A673 (cell line): ENCODE measurements around the gene NPW. TPM values are rescaled to one million over a fixed set of nuclear protein-coding genes. Genes with fewer than 3 reads are reported as not detected.

Experiments
- BruUV-seq: library from RNA; stranded (reverse); fragments of 400-500 nt; replicated peaks from 2 replicates; lab custom pipeline; 2021; lab: Mats Ljungman, UMichigan
- CTCF ChIA-PET: fragments of 300-600 bp; sonication (Branson Sonifier 250); formaldehyde crosslinking; loops from one replicate; lab custom pipeline; 2022; ENCODE audit warnings: antibody characterized with exemption; lab: Charles Lee
- POLR2A ChIA-PET: fragments of 300-600 bp; sonication (Branson Sonifier 250); formaldehyde crosslinking; loops from one replicate; lab custom pipeline; 2022; ENCODE audit warnings: antibody characterized with exemption; ENCODE audit not compliant: low non-redundant PET; lab: Charles Lee
- DNase-seq: peaks from one replicate; pipeline ENCODE4 v3.0.0-alpha.2; 2015; ENCODE audit warnings: low spot score
- H3K27ac ChIP-seq: fragments of 200-600 bp; sonication (generic); 2 replicates; pipeline ENCODE4 v1.5.1; 2016; ENCODE audit warnings: mixed run types, low read depth, mild to moderate bottlenecking, mixed read lengths, antibody characterized with exemption, low read length; ENCODE audit not compliant: poor library complexity, severe bottlenecking
- H3K27me3 ChIP-seq: fragments of 200-600 bp; sonication (generic); replicated peaks from 2 replicates; pipeline ENCODE4 v1.6.1; 2017; ENCODE audit warnings: mixed run types, low read depth, mild to moderate bottlenecking, mixed read lengths, antibody characterized with exemption, low read length; ENCODE audit not compliant: insufficient read depth, poor library complexity
- H3K36me3 ChIP-seq: fragments of 200-600 bp; sonication (generic); 2 replicates; pipeline ENCODE4 v1.6.1; 2016; ENCODE audit warnings: mixed run types, mild to moderate bottlenecking, mixed read lengths, antibody characterized with exemption, low read length; ENCODE audit not compliant: insufficient read depth, poor library complexity, severe bottlenecking
- H3K4me1 ChIP-seq: fragments of 200-600 bp; sonication (generic); 2 replicates; pipeline ENCODE4 v1.6.1; 2017; ENCODE audit warnings: mixed run types, mild to moderate bottlenecking, mixed read lengths, antibody characterized with exemption, low read length; ENCODE audit not compliant: insufficient read depth, poor library complexity, severe bottlenecking
- H3K4me3 ChIP-seq: fragments of 200-600 bp; sonication (generic); 2 replicates; pipeline ENCODE4 v1.5.1; 2016; ENCODE audit warnings: low read depth, mixed run types, mild to moderate bottlenecking, mixed read lengths, low read length; ENCODE audit not compliant: poor library complexity, severe bottlenecking
- H3K9me3 ChIP-seq: fragments of 200-600 bp; sonication (generic); 2 replicates; pipeline ENCODE4 v1.6.1; 2016; ENCODE audit warnings: mixed run types, low read depth, mild to moderate bottlenecking, mixed read lengths, antibody characterized with exemption, low read length; ENCODE audit not compliant: poor library complexity, severe bottlenecking
- EZH2 ChIP-seq: fragments of 200-600 bp; sonication (generic); IDR thresholded peaks from 2 replicates; pipeline ENCODE4 v1.6.1; 2017; ENCODE audit warnings: borderline replicate concordance, low read depth, mild to moderate bottlenecking, mixed read lengths, antibody characterized with exemption, low read length; ENCODE audit not compliant: poor library complexity, severe bottlenecking
- intact Hi-C: fragments of 100-400 bp; cut with micrococcal nuclease; formaldehyde crosslinking; loops from one replicate; pipeline ENCODE4 v1.10.0; 2022; ENCODE audit not compliant: unreplicated experiment
- total RNA-seq: library from RNA; stranded (reverse); gene quantifications from 2 replicates; pipeline ENCODE4 v1.2.3, GENCODE V29; 2021
- TF ChIP-seq, protein P1 (sequence below): fragments of 300-800, 200-600 bp; sonication (generic); conservative IDR thresholded peaks from 2 replicates; pipeline ENCODE4 v1.5.1; 2017; ENCODE audit warnings: low read depth, mild to moderate bottlenecking, antibody characterized with exemption, low read length, moderate library complexity, mixed read lengths

NPW gene
- total RNA-seq, 1 experiment from 2014 or later = 96.5 TPM

DNA sequence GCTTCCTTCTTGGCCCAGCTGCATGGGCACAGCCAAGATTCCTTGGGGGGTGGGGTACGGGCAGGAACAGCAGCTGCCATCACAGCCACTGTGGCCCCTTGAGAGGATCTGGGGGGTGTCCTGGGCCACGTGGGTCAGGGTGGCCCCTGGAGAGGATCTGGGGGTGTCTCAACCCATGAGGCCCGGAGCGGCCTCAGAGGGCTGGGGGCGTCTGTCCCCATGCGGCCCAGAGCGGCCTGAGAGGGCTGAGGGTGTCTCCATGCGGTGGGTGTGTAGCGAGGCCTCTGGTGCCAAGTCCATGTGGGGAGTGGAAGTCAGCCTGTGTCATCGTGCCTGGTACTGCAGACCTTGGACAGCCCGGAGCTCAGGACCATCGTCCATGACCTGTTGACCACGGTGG is 41.9 kb downstream of the NPW start:
- ChIA-PET POLR2A (no interaction called here), CTCF (no interaction called here)
- BruUV-seq = no TSS peak
- no peak overlapping the region for H3K27ac ChIP-seq
- H3K36me3 ChIP-seq = peaks cover 7% of the 10 kb centered on the region
- intact Hi-C loops = no loop called here
- no peak overlapping the region for H3K4me3 ChIP-seq
- no peak for DNase-seq
- no peaks in the 10 kb centered on the region for H3K4me1 ChIP-seq
- TF ChIP-seq EZH2 = no peak
- TF ChIP-seq, protein P1, sequence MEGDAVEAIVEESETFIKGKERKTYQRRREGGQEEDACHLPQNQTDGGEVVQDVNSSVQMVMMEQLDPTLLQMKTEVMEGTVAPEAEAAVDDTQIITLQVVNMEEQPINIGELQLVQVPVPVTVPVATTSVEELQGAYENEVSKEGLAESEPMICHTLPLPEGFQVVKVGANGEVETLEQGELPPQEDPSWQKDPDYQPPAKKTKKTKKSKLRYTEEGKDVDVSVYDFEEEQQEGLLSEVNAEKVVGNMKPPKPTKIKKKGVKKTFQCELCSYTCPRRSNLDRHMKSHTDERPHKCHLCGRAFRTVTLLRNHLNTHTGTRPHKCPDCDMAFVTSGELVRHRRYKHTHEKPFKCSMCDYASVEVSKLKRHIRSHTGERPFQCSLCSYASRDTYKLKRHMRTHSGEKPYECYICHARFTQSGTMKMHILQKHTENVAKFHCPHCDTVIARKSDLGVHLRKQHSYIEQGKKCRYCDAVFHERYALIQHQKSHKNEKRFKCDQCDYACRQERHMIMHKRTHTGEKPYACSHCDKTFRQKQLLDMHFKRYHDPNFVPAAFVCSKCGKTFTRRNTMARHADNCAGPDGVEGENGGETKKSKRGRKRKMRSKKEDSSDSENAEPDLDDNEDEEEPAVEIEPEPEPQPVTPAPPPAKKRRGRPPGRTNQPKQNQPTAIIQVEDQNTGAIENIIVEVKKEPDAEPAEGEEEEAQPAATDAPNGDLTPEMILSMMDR = no peak
- H3K27me3 ChIP-seq = no peaks in the 10 kb centered on the region
- H3K9me3 ChIP-seq = no peaks in the 10 kb centered on the region

DNA sequence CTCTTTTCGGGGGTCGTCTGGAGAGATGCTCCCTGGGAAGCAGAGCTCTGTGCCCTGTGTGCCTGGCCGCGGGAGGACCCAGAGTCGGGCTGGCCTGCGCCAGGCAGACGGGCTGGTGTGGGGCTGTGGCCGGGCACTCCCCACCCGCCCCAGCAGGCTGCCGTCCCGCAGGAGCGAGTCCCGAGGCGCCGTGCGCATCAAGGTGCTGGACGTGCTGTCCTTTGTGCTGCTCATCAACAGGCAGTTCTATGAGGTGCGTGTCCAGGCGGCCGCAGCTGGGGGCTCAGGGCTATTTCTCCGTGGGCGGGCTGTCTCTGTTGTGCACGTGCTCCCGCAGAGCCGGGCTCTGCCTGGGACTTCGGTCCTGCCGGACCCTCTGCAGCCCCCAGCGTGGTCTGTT is 43.2 kb downstream of the NPW start:
- H3K27ac ChIP-seq = no peak overlapping the region
- no peak for DNase-seq
- TF ChIP-seq EZH2 = no peak
- TF ChIP-seq, protein P1 = no peak
- H3K9me3 ChIP-seq = no peaks in the 10 kb centered on the region
- H3K4me1 ChIP-seq = no peaks in the 10 kb centered on the region
- intact Hi-C loops = no loop called here
- no peaks in the 10 kb centered on the region for H3K27me3 ChIP-seq
- H3K4me3 ChIP-seq = no peak overlapping the region
- ChIA-PET POLR2A (no interaction called here), CTCF (no interaction called here)
- H3K36me3 ChIP-seq = peaks cover 8% of the 10 kb centered on the region
- no TSS peak for BruUV-seq

DNA sequence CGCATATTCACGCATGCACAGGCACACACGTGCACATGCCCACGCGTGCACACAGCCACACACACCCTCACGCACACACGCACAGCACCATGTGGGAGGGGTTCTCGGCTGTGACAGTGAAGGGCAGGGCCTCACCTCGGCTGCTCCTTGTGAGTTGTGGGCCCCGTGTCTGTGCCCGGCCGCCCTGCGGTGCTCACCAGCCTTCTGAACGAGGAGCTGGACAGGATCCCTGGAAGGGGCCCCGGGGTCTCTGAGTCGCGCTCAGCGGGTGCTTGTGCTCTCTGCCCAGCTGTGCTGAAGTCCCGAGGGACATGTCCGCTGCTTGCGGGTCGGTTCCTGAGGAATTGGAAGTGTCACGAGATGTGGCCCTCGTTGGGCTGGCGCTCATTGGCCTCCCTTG is 44.3 kb downstream of the NPW start:
- no TSS peak for BruUV-seq
- POLR2A ChIA-PET = no interaction called here
- CTCF ChIA-PET = no interaction called here
- H3K36me3 ChIP-seq = peaks cover 8% of the 10 kb centered on the region
- no peaks in the 10 kb centered on the region for H3K9me3 ChIP-seq
- H3K4me3 ChIP-seq = no peak overlapping the region
- no peak for TF ChIP-seq EZH2
- TF ChIP-seq, protein P1 = no peak
- DNase-seq = no peak
- intact Hi-C loops = no loop called here
- no peaks in the 10 kb centered on the region for H3K27me3 ChIP-seq
- no peaks in the 10 kb centered on the region for H3K4me1 ChIP-seq
- no peak overlapping the region for H3K27ac ChIP-seq
